Loucy (cell line): ENCODE results near the gene PDK1.

ENCODE experiments used
- H2AFZ ChIP-seq: fragments of 200-600 bp; sonication (generic); 2 replicates; pipeline ENCODE4 v1.6.0; 2016; ENCODE audit warnings: antibody characterized with exemption, mild to moderate bottlenecking, low read length, moderate library complexity
- H3F3A ChIP-seq: fragments of 200-600 bp; 2 replicates; pipeline ENCODE4 v1.6.0; 2016; ENCODE audit warnings: antibody characterized with exemption, low read depth, mild to moderate bottlenecking
- H3K27me3 ChIP-seq: fragments of 200-600 bp; sonication (generic); 2 replicates; pipeline ENCODE4 v1.6.1; 2014; ENCODE audit warnings: low read length, mild to moderate bottlenecking; ENCODE audit not compliant: insufficient read depth, poor library complexity, severe bottlenecking
- H3K36me3 ChIP-seq: fragments of 200-600 bp; sonication (generic); 2 replicates; pipeline ENCODE4 v1.6.1; 2016; ENCODE audit warnings: low read length; ENCODE audit not compliant: insufficient read depth
- H3K4me1 ChIP-seq: fragments of 200-600 bp; sonication (generic); 2 replicates; pipeline ENCODE4 v1.5.1; 2014; ENCODE audit warnings: low read length, mild to moderate bottlenecking; ENCODE audit not compliant: insufficient read depth, poor library complexity, severe bottlenecking
- H3K4me2 ChIP-seq: fragments of 200-600 bp; sonication (generic); 2 replicates; pipeline ENCODE4 v1.6.0; 2014; ENCODE audit warnings: antibody characterized with exemption, low read length, low read depth, mild to moderate bottlenecking; ENCODE audit not compliant: poor library complexity, severe bottlenecking
- H3K4me3 ChIP-seq: fragments of 200-600 bp; sonication (generic); 2 replicates; pipeline ENCODE4 v1.5.1; 2014; ENCODE audit warnings: low read length, mild to moderate bottlenecking, mixed read lengths; ENCODE audit not compliant: poor library complexity, severe bottlenecking
- H3K79me2 ChIP-seq: fragments of 200-600 bp; sonication (generic); 2 replicates; pipeline ENCODE4 v1.6.1; 2014; ENCODE audit warnings: low read length; ENCODE audit not compliant: insufficient read depth
- H3K9ac ChIP-seq: fragments of 200-600 bp; sonication (generic); 2 replicates; pipeline ENCODE4 v1.6.0; 2014; ENCODE audit warnings: mild to moderate bottlenecking, low read depth, low read length, moderate library complexity; ENCODE audit not compliant: poor library complexity, severe bottlenecking
- H3K9me2 ChIP-seq: fragments of 200-600 bp; sonication (generic); replicated peaks from 2 replicates; pipeline ENCODE4 v1.6.1; 2016; ENCODE audit warnings: low read depth, low read length, mixed read lengths
- H3K9me3 ChIP-seq: fragments of 200-600 bp; sonication (generic); 2 replicates; pipeline ENCODE4 v1.6.1; 2014; ENCODE audit warnings: mild to moderate bottlenecking, antibody characterized with exemption, low read length, low read depth; ENCODE audit not compliant: insufficient read depth
- H4K20me1 ChIP-seq: fragments of 200-600 bp; sonication (generic); 2 replicates; pipeline ENCODE4 v1.6.0; 2014; ENCODE audit warnings: antibody characterized with exemption, low read length, mild to moderate bottlenecking; ENCODE audit not compliant: insufficient read depth, poor library complexity, severe bottlenecking
- CTCF ChIP-seq: fragments of 200-600 bp; sonication (generic); conservative IDR thresholded peaks from 2 replicates; pipeline ENCODE4 v1.5.1; 2014; ENCODE audit warnings: mild to moderate bottlenecking, antibody characterized with exemption, low read length
- EZH2phosphoT487 ChIP-seq: fragments of 200-600 bp; IDR thresholded peaks from 2 replicates; pipeline ENCODE4 v1.6.1; 2018; ENCODE audit warnings: antibody characterized with exemption, mild to moderate bottlenecking, moderate library complexity, borderline replicate concordance

PDK1 gene

GRCh38 chr2:172560721-172561120, 4.8 kb downstream of the PDK1 start:
- peaks cover 49% of the 10 kb centered on the region for H3K79me2 ChIP-seq
- TF ChIP-seq EZH2phosphoT487, result no peak
- no peak for TF ChIP-seq CTCF
- H3K27me3 ChIP-seq, result no peaks in the 10 kb centered on the region
- no peaks in the 10 kb centered on the region for H3K9me2 ChIP-seq
- H3K9me3 ChIP-seq, result no peaks in the 10 kb centered on the region
- H3K4me3 ChIP-seq, result peak overlapping the region; percentile 38
- peaks cover 20% of the 10 kb centered on the region for H4K20me1 ChIP-seq
- H3K36me3 ChIP-seq, result peaks cover 12% of the 10 kb centered on the region; the same call in 1 of the 2 replicates
- H3K9ac ChIP-seq, result no peak overlapping the region
- H3F3A ChIP-seq, result no peaks in the 10 kb centered on the region
- H3K4me2 ChIP-seq, result peak overlapping the region; percentile 52
- H2AFZ ChIP-seq, result no peak overlapping the region
- no peaks in the 10 kb centered on the region for H3K4me1 ChIP-seq

GRCh38 chr2:172561270-172561669, 5.4 kb downstream of the PDK1 start:
- H4K20me1 ChIP-seq, result peaks cover 20% of the 10 kb centered on the region

GRCh38 chr2:172562298-172562697, 6.4 kb downstream of the PDK1 start:
- Histone ChIP-seq H3F3A (no peaks in the 10 kb centered on the region), H3K9me3 (no peaks in the 10 kb centered on the region), H3K9me2 (no peaks in the 10 kb centered on the region), H2AFZ (no peak overlapping the region), H4K20me1 (peaks cover 14% of the 10 kb centered on the region), H3K79me2 (peaks cover 39% of the 10 kb centered on the region), H3K27me3 (no peaks in the 10 kb centered on the region), H3K4me2 (peak overlapping the region; percentile 52), H3K4me3 (no peak overlapping the region), H3K4me1 (no peaks in the 10 kb centered on the region), H3K9ac (no peak overlapping the region), H3K36me3 (peaks cover 22% of the 10 kb centered on the region; the same call in 1 of the 2 replicates)
- TF ChIP-seq EZH2phosphoT487, result no peak
- no peak for TF ChIP-seq CTCF

More at GRCh38 chr2:172561270-172561669, 5.4 kb downstream of the PDK1 start:
- H3K4me1 ChIP-seq, result no peaks in the 10 kb centered on the region
- H3K36me3 ChIP-seq, result peaks cover 16% of the 10 kb centered on the region; the same call in 1 of the 2 replicates
- H3K9ac ChIP-seq, result no peak overlapping the region
- H3K27me3 ChIP-seq, result no peaks in the 10 kb centered on the region
- no peaks in the 10 kb centered on the region for H3K9me2 ChIP-seq
- H2AFZ ChIP-seq, result no peak overlapping the region
- peak overlapping the region; percentile 38 for H3K4me3 ChIP-seq
- H3F3A ChIP-seq, result no peaks in the 10 kb centered on the region
- no peaks in the 10 kb centered on the region for H3K9me3 ChIP-seq
- peaks cover 49% of the 10 kb centered on the region for H3K79me2 ChIP-seq
- peak overlapping the region; percentile 52 for H3K4me2 ChIP-seq
- TF ChIP-seq EZH2phosphoT487 (no peak), CTCF (no peak)
